NCI-H2196 treated with DMSO at 0.1 percent for 48 hours (cell line): ENCODE results near the gene HOXA7.

Experiments used
- DNase-seq: peaks from one replicate; lab custom pipeline; 2025; ENCODE audit not compliant: unreplicated experiment; lab: John Stamatoyannopoulos, UW

Gene HOXA7

GRCh38 chr7:27137640-27138315 is 18.7 kb downstream of the HOXA7 start:
- no peak for DNase-seq

- no peak for DNase-seq
Observed at GRCh38 chr7:27134392-27134791, 22.1 kb downstream of the HOXA7 start.

DNA sequence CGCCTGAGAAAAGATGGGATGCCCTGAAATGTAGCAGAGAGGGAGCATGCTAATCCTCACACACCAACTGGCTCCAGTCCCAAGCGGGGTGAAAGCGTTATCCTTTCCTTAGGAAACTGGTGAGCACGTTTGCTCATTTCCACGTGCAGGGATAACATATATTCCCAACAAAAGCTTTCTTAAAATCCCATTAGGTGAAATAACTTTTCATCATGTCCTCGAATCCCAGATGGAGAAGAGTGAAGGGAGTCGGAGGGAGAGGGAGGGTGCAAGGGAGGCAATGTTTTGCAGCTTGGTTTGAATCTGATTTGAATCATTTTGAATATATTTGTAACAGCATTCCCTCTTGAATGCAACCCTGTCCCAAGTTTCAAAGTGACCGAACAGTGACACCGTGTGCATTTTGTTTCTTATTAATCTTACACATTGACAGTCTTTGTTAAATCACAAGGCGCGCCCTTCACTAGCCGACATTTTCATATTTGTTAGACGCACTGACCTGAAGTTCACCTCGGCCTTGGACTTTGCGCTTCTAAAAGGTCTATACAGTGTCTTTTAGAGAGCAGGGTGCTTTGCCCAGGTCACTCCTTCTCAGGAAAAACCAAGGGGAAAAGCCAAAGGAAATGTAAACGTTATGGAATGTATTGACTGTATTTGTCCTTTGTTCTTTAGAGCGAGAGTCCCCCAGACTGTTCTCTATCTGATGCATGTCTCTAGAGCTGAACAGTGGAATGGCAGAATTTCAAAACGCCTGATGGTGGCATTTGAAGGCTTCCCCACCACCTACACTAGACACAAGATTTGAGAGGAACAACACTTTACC is 22.9 kb downstream of the HOXA7 start:
- no peak for DNase-seq

GRCh38 chr7:27132978-27133377 is 23.5 kb downstream of the HOXA7 start:
- DNase-seq = no peak

- no peak for DNase-seq
Observed at GRCh38 chr7:27132214-27132613, 24.3 kb downstream of the HOXA7 start.

- no peak for DNase-seq
Observed at GRCh38 chr7:27131390-27131819, 25.1 kb downstream of the HOXA7 start.

GRCh38 chr7:27130540-27131389 is 25.7 kb downstream of the HOXA7 start, which contains the start of gene HOXA4:
HOXA4 (minus strand) TSS chr7:27130757; CDS start chr7:27130733, 24 bp downstream.
- DNase-seq = peak; percentile 55

DNA sequence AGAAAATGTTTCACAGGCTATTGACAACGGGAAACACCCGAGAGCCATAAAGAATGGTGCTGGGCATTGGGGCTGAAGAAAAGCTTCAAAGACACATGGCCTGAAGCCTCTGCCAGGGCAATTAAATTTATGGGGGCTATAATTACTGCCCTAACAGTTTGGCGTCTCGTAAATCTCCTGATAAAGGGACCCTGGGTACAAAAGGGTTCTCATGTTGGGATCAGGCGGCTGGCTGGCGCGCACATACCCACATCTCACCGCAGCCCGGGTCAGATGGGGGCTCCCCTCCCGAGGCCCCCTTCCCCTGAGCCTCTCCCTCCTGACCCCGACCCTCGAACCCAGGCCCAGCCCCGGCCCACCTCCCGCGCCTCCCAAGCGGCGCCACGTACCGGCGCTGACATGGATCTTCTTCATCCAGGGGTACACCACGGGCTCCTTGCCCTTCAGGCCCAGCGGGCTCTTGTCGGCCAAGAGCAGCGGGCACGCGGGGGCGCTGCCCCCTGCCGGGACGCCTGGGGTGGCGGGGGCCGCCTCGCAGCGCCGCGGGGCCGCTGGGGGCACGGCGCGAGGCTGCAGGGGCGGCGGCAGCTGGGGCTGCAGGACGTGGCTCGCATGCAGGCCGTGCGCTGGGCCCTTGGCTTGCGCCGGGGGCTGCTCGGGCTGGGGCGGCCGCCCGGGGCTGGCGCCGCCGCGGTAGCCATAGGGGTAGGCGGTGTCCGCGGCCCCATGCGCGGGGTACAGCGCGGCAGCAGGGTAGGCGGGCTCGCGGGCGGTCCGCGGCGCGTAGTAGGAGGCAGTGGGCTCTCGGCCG is 26.5 kb downstream of the HOXA7 start:
- DNase-seq = no peak

- no peak for DNase-seq
Observed at GRCh38 chr7:27128776-27129728, 27.4 kb downstream of the HOXA7 start.

DNA sequence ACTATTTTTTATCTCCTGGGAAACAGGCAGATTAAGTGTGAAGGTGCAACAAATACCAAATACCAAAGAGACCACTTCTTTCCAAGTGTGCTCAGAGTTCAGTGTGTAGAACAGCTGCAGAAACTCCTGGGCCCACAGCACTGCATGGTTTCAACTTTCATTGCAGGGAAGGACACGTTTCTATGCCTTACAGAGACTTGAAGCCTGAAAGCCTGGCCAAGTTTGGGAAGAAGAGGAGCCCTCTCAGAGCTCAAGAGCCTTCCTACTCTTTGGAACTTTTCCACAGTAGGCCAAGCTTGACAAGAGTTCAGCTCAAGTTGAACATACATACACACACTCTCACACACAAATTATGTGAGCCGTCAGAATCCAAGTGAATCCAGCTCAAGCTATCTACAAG is 28.4 kb downstream of the HOXA7 start:
- no peak for DNase-seq

DNA sequence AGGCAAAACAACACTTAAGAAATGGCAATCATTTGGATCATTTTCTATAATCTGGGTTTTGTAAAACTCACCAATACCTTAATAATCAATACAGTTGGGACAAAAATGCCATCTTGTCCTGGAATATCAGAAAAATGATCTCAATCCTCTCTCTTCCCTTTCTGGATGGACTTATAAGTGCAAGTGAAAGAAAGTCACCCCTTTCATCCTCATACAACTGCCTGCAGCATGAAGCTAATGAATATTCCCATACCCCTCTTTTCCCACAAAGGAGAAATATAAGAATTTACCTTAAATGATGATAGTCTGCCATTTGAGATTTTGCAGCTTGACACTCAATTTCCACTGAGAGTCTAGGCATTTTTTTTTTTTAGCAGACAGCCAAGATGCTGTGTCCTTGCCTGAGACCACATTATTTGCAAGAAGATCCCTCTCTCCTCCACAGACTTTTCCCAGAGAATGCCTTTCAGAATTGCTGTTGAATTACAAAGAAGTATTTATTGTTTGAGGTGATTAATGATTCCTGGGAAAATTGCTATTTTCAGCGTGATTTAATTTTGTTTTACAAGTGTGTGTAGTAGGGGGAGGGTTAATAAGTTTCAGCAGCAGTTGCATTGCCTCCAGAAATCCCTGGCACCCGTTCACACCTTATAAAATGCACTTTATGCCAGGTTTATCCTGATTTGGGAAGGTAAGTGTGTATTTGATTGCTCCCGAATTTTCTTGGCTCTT is 29.7 kb downstream of the HOXA7 start:
- DNase-seq = no peak

- DNase-seq = no peak
Observed at GRCh38 chr7:27125986-27126394, 30.5 kb downstream of the HOXA7 start.

- no peak for DNase-seq
Observed at GRCh38 chr7:27124902-27125689, 31.4 kb downstream of the HOXA7 start.

DNA sequence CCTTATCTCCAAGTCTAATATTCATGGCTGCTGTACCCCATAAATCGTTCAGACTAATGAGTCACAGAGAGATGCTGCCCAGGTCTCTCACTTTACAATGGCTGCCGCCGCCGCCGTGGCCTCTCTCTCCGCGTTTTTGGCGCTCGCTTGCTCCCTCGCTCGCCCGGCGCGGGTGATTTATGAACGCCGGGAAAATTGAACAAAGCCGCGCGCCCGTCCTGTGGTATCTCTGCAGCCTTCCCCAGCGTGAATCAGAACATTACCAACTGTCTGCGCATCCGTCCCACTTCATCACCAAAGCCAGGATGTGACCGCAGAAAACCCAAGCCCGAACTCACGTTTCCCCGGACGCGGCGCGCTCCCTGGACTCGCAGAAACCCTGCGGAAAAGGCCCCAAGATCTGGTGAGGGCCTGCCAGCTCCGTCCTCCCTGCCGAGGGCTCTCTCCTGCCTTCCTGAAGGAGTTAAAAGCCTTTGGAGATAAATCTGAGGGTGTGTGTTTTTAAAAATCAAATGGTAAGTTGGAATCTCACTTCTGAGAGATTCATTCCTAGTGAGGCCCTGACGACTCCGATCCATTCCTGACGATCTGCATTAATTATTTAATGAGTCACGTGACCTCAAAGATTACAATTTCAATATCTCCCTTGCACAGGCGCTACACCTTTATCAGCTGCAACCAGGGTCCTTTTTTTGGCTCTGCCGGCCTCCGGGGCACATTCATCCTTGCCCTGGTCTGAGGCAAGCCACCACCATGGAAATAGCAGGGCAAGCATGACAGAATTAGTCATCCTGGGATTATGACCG is 32.2 kb downstream of the HOXA7 start:
- no peak for DNase-seq

DNA sequence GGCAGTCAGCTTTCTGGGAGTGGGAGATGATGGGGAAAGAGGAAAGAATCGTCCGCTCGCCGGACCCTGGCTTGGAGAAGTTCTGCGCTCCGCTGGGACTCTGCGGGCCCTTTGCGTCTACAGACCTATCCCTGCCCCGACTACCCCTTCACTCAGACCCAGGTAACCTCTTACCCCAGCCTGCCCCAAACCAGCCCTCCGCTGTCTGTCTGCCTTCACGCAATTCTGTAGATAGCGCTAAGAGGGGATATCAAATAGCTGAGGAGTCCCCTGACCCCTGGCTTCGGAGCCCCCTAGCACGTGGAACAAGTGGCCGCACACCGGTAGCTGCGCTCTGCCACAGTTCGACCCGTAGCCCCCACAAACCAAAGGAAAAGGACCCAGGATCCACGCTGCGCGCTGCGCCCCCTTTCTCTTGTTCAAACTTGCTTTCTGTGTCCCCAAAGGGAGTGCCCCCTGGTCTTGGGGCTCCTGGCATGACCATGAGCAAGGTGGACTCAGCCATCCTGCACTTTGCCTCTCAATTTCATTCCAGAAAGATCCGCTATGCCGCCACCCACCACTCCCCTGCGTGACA is 32.9 kb downstream of the HOXA7 start:
- DNase-seq = no peak

DNA sequence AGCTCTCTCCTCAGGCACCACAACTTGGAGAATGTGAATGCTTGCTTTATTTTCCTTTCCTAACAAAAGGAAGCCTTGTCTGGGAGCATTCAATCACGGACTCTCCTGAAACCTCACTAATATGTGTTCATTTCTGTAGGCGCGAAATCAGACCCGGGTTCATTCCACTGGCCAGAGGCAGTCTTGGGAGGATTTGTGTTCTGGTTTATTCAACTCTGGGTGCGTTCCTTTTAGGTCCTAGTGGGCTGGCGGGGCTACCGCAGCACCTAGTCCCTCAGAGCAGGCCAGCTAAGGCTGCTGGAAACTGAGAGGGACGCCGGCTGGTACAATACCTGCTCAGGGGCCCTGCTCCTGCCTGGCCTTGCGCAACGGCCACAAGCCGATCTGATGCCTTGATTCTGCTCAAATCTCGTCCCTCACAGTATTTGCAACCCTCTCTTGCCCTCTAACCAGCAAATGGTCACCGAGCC is 33.4 kb downstream of the HOXA7 start:
- no peak for DNase-seq
